ENCODE data around the gene TACC2.

Gene TACC2

DNA sequence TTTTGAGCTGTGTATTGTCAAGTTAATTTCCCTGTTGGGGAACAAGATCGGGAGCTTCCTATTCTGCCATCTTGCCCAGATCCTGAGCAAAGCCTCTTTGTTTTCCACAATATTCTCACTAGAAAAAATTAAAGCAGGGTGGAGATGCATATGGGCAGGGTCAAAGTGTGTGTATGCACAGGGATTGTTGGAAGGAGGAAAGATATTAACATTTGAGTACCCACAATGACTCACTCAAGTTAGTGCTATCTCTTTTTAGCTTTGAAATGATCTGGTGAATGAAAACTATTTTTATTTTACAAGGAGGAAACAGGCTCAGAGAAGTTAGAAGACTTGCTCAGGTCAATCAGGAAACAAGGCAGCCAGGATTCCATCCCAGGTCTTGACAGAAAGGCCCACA is 275.5 kb downstream of the TACC2 start:
- TF ChIP-seq, protein P1, sequence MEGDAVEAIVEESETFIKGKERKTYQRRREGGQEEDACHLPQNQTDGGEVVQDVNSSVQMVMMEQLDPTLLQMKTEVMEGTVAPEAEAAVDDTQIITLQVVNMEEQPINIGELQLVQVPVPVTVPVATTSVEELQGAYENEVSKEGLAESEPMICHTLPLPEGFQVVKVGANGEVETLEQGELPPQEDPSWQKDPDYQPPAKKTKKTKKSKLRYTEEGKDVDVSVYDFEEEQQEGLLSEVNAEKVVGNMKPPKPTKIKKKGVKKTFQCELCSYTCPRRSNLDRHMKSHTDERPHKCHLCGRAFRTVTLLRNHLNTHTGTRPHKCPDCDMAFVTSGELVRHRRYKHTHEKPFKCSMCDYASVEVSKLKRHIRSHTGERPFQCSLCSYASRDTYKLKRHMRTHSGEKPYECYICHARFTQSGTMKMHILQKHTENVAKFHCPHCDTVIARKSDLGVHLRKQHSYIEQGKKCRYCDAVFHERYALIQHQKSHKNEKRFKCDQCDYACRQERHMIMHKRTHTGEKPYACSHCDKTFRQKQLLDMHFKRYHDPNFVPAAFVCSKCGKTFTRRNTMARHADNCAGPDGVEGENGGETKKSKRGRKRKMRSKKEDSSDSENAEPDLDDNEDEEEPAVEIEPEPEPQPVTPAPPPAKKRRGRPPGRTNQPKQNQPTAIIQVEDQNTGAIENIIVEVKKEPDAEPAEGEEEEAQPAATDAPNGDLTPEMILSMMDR (IDR thresholded peaks at IDR 0.05; ENCODE audit: control insufficient read depth, extremely low read depth, insufficient read depth), result no peak
- no peak overlapping the region for H3K4me3 ChIP-seq (ENCODE audit: low read depth, low read length)
- no peak for DNase-seq (ENCODE audit: low read depth)

DNA sequence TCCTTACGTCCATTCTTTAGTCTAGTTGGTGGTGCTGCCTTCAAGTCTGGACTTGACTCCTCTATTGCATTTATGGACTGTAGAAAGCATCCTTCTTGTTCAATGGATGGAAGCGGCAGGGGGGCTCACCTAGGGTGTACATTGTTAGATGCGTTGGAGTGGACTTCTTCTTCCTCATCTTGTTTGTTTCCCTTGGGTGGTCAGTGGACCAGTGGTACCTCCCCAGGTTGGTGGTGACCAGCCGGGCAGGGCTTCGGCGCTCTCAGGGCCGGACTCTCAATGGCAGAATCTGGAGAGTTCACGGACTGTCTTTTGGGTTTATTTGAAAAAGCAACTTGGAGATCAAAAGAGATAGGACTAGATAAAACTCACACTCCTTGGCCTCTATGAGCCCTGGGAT is 276.0 kb downstream of the TACC2 start:
- TF ChIP-seq, protein P1 (IDR thresholded peaks at IDR 0.05; ENCODE audit: control insufficient read depth, extremely low read depth, insufficient read depth), result no peak
- no peak overlapping the region for H3K4me3 ChIP-seq (ENCODE audit: low read depth, low read length)
- no peak for DNase-seq (ENCODE audit: low read depth)

DNA sequence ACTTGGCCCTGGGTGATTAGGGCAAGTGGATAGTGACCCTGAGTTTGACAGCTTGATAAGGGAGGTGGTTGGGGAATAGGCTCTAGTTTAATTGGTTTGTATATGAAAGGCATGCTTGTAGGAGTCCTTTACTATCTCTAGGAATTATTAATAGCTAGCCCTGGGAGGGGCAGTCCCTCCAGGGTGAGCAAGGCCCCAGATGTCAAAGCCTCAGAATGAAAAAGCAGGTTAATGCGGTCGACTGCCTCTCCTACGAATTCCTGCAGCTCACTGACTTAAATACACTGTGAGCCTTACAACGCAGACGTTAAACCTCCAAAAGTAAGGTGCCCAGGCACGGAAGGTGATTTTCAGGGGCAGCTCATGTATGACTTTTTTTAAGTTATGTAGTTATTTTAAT is 276.9 kb downstream of the TACC2 start:
- H3K4me3 ChIP-seq (ENCODE audit: low read depth, low read length), result no peak overlapping the region
- TF ChIP-seq, protein P1 (IDR thresholded peaks at IDR 0.05; ENCODE audit: control insufficient read depth, extremely low read depth, insufficient read depth), result no peak
- DNase-seq (ENCODE audit: low read depth), result no peak

DNA sequence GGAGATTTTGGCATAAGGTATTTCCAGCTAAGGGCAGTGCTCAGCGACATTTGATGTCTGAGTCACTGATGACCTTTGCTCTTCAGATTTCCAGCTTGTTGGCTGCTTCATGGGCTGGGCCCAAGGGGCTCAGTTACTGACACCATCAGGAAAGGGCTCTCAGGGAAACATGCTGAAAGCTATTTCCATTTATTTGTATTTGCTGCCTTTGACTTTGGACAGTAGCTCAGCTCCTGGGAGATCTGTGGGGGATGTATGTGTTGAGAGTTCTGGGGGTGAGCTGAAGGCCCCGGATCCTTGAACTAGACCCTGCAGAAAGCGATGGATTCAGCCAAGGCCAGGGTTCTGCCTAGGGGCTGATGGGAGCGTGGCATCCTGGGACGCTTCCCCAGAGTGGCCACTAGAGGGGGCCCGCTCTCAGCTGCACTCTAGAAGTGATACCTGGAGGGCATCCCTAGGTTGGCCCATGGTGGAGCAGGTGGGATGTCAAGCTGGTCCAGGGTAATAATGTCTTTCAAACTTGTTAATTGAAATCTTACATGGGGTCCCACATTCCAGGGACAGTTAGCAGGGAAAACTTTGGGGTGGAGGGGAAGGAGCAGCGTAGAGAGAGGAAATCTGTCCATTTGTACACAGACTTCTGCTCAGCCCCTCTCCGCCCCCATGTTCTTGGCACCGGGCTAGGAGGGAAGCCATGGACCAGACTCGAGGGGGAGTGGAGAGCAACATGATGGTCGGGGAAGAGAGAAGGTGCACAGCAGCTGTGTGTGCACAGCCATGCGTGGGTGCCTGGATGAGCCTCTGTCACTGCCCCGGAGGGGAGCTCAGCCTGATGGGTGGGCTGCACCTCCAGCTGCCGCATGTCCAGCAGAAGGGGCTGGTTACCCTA is 279.1 kb downstream of the TACC2 start:
- TF ChIP-seq, protein P1 (IDR thresholded peaks at IDR 0.05; ENCODE audit: control insufficient read depth, extremely low read depth, insufficient read depth), result peak; percentile 92
- DNase-seq (ENCODE audit: low read depth), result no peak
- no peak overlapping the region for H3K4me3 ChIP-seq (ENCODE audit: low read depth, low read length)

DNA sequence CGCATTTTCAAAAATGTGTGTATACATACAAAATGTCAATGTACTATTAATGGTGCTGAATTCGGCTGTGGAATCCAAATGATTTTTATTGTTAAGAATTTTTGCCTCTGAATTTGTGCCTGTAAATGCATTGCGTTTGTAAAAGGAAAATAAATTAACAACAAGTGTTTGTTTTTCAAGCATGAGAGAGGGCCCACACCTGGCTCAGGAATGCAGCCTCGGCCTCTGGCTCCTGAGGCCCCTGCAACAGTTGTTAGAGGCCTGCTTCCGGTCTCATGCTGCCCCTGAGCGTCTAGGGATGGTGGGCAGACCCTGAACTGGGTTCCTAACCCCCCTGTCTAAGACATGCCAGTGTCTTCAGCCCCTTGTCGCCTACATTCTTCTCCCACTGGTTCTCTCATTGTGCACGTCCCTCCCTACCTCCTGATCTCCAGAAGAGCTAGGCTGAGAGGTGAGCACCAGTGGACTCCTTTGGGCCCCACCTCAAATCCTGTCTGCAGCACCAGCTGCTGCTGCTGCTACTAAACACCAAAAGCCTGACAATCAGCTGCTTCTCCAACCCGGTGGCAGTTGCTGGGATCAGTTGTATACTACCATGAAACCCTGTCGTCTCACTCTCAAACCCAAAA is 280.2 kb downstream of the TACC2 start:
- no peak overlapping the region for H3K4me3 ChIP-seq (ENCODE audit: low read depth, low read length)
- TF ChIP-seq, protein P1 (IDR thresholded peaks at IDR 0.05; ENCODE audit: control insufficient read depth, extremely low read depth, insufficient read depth), result no peak
- no peak for DNase-seq (ENCODE audit: low read depth)

DNA sequence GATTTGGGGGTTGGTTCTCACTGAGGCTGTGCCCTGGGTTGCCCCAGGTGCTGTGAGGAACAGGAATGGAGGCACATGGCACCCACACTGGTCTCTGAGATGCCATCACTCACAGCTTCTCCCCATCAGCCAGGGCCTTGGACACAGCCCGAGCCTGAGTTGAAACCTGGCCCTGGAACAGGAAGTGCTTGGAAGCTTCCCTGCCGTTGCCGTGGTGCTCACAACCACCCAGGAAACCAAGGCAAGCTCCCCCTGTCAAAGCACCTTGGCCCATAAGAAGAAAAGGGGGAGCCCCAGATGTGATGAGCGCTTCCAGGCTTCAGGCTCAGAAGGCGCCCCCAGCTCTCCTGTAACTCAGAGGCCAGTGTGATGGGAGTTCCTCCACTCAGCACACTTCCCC is 282.1 kb downstream of the TACC2 start, which contains the start of gene BTBD16:
Gene BTBD16, plus strand, starts transcription at position 221 of the 400 bp plus-strand sequence. CDS start 3,786 bp downstream, outside the sequence.
- no peak for DNase-seq (ENCODE audit: low read depth)
- H3K4me3 ChIP-seq (ENCODE audit: low read depth, low read length), result no peak within 1 kb of the TSS
- TF ChIP-seq, protein P1 (IDR thresholded peaks at IDR 0.05; ENCODE audit: control insufficient read depth, extremely low read depth, insufficient read depth), result no peak

Measured in LNCaP clone FGC (cell line).